HUES64 (cell line): Measurements from ENCODE around the gene RAB40C.

Source experiments
- H3K27ac ChIP-seq: 2 replicates; pipeline ENCODE4 v1.7.0; 2013; ENCODE audit warnings: low read depth, low read length, inconsistent platforms
- H3K27me3 ChIP-seq: 2 replicates; pipeline ENCODE4 v1.6.1; 2013; ENCODE audit warnings: mild to moderate bottlenecking, low read length; ENCODE audit not compliant: insufficient read depth
- H3K36me3 ChIP-seq: 2 replicates; pipeline ENCODE4 v1.6.1; 2013; ENCODE audit warnings: mild to moderate bottlenecking, low read length; ENCODE audit not compliant: insufficient read depth
- H3K4me1 ChIP-seq: 2 replicates; pipeline ENCODE4 v1.6.1; 2013; ENCODE audit warnings: mild to moderate bottlenecking, low read length, moderate library complexity; ENCODE audit not compliant: insufficient read depth
- H3K4me3 ChIP-seq: 2 replicates; pipeline ENCODE4 v1.5.1; 2013; ENCODE audit warnings: mild to moderate bottlenecking, low read length, moderate library complexity
- H3K9ac ChIP-seq: 2 replicates; pipeline ENCODE4 v1.6.1; 2013; ENCODE audit warnings: mild to moderate bottlenecking, low read depth, low read length
- H3K9me3 ChIP-seq: 2 replicates; pipeline ENCODE4 v1.6.1; 2013; ENCODE audit warnings: low read depth, low read length; ENCODE audit not compliant: insufficient read depth
- WGBS: fragments of 150-250, 120-280 bp; methylation state at CpG from one replicate; pipeline ENCODE4 v1.1.7; 2013; ENCODE audit warnings: missing lambda C conversion rate; 5-methylcytosine and 5-hydroxymethylcytosine counted together

The RAB40C gene

DNA sequence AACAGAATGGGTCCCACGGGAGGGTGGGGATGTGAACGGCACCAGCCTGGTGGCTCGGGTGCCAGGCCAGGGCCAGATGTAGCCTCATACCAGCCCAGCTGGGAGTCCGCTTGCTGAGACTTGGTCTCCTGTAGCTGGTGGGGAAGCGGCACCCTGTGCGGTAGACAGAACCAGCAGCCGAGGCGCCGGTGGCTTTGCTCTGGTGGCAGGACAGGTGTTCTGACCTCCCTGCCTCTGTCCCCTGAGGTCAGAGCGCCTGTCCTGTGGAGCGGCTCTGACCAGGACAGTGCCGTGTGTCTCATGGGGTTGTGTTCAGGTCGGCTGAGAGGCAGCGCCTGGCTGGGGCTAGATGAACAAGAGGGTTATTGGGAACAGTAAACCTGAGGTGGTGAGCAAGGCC lies 20.1 kb downstream of the RAB40C start:
- Histone ChIP-seq H3K9ac (no peak overlapping the region), H3K27me3 (no peaks in the 10 kb centered on the region), H3K4me3 (no peak overlapping the region), H3K9me3 (0 out of 2 replicates have a peak, but pooled peaks cover 2% of the 10 kb centered on the region), H3K27ac (no peak overlapping the region), H3K36me3 (no peaks in the 10 kb centered on the region), H3K4me1 (no peaks in the 10 kb centered on the region; the same call in 1 of the 2 replicates)
- WGBS = 93% methylated on average over 14 of the region's 14 CpGs

DNA sequence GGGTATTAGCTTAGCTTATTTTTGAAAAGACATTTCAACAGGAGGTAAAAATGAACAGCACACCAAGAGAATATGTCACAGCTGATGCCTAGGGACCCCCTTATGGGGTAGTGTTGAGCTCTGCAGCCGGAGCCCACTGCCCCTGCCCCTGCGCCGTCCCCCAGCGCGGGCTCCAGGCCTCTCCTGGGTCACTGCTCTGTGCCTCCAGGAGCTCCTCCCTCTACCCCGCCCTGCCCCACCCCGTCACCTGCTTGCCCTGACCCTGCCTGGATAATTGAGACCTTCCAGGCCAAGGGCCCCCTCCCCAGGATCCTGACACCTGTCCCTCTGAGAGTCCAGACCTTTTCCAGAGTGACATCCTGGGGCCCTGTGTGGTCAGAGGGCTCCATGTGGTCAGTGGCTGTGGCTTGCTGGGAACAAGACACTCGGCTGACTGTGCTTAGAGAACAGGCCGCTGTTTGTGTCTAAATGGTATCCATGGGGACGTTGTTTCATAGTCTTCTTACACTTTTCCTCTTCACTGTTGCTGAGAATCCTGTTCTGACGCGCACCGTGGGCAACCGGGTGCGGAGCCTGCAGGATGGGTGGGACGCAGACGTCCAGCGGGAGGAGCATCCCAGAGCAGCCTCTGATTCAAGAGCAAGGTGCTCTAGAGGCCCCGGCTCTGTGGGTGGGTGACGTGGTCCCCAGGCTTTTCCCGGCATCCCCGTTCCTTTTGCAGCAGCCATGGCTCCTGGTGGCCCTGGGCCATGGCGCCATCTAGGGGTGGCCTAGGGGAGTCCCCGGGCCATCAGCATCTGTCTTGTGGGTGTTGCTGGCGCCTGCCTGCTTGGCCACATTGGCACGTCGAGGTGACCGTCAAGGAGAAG lies 20.9 kb downstream of the RAB40C start:
- Histone ChIP-seq H3K4me3 (no peak overlapping the region), H3K27me3 (no peaks in the 10 kb centered on the region), H3K27ac (no peak overlapping the region), H3K36me3 (no peaks in the 10 kb centered on the region), H3K9ac (no peak overlapping the region), H3K4me1 (no peaks in the 10 kb centered on the region; the same call in 1 of the 2 replicates), H3K9me3 (no peaks in the 10 kb centered on the region)
- WGBS = 83% methylated on average over 28 of the region's 28 CpGs

DNA sequence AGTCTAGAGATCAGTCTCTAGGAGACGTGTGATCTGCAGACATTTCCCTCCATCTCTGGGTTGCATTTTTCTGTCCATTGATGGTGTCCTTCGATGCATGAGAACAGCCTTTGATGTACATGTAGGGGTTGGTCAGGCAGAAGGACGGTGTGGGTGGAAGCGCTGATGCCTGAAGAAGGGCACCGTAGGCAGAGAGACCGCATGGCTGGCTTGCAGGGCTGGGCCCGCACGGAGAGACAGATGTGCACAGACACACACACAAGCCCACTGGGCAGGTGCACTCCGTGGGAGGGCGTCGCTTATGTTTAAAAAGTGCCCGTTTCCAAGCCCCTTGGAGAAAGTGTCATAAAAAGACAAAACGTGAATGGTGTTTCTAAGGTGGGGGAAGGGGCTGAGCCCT lies 25.3 kb downstream of the RAB40C start:
- 95% methylated on average over 13 of the region's 13 CpGs for WGBS
- Histone ChIP-seq H3K27ac (no peak overlapping the region), H3K27me3 (no peaks in the 10 kb centered on the region), H3K4me3 (no peak overlapping the region), H3K9ac (no peak overlapping the region), H3K4me1 (no peaks in the 10 kb centered on the region), H3K36me3 (no peaks in the 10 kb centered on the region), H3K9me3 (no peaks in the 10 kb centered on the region)

DNA sequence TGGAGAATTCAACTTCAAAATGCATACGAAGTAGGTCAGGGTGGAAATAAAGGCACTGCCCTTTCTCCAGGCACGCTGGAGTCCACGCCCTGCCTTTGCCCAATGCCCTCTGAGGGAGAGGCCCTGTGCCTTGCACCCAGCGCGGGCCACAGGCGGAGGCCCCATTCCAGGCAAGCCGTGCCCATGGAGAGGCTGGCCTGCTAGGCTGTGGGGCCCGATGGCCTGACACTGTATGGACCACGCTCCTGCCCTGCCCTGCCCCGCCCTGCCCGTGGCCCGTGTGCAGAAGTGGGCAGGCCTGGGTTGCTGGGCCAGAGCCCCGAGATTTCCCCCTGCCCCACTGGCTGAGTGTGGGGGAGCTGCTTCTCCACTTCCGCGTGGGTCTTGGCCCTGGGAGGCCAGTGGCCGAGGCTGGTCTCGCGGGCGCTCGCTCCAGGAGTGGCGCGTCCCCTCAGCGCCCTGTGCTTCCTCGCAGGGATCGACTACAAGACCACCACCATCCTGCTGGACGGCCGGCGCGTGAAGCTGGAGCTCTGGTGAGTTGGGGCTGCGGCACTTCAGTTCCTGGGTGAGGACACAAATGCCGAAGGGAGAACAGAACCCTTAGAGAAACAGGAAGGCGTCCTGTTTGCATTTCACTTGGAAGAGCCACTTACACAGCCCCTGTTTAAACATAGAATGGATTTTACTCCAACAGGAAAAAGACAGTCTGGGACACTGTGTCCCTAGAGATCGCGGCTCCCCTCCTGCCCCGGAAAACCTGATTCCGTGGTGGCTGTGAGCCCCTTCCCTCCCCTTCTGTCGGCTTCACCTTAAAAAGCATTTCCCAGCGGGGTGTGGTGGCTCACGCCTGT lies 27.1 kb downstream of the RAB40C start:
- Histone ChIP-seq H3K27ac (no peak overlapping the region), H3K4me1 (no peaks in the 10 kb centered on the region), H3K27me3 (no peaks in the 10 kb centered on the region), H3K9ac (no peak overlapping the region), H3K9me3 (no peaks in the 10 kb centered on the region), H3K4me3 (no peak overlapping the region), H3K36me3 (no peaks in the 10 kb centered on the region)
- 96% methylated on average over 39 of the region's 39 CpGs for WGBS

DNA sequence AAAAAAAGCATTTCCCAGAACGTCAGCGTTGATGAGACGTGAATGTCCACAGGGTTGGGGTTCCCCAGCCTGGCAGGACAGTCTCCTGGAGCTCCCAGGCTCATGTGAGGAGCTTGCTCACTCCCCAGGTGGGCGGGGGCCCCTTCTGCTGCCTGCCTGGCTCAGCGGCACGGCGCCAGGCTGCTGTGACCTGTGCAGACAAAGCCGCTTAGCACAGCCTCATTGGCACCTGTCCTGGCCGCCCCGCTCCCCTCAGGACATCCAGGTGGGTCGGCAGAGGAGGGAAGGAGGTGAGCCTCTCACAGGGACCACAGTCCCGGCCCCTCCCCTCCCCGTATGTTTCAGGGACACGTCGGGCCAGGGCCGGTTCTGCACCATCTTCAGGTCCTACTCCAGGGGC lies 28.0 kb downstream of the RAB40C start:
- H3K4me3 ChIP-seq = no peak overlapping the region
- 94% methylated on average over 16 of the region's 16 CpGs for WGBS
- no peaks in the 10 kb centered on the region for H3K36me3 ChIP-seq
- no peaks in the 10 kb centered on the region for H3K4me1 ChIP-seq
- no peak overlapping the region for H3K9ac ChIP-seq
- H3K9me3 ChIP-seq = no peaks in the 10 kb centered on the region
- no peaks in the 10 kb centered on the region for H3K27me3 ChIP-seq
- no peak overlapping the region for H3K27ac ChIP-seq

DNA sequence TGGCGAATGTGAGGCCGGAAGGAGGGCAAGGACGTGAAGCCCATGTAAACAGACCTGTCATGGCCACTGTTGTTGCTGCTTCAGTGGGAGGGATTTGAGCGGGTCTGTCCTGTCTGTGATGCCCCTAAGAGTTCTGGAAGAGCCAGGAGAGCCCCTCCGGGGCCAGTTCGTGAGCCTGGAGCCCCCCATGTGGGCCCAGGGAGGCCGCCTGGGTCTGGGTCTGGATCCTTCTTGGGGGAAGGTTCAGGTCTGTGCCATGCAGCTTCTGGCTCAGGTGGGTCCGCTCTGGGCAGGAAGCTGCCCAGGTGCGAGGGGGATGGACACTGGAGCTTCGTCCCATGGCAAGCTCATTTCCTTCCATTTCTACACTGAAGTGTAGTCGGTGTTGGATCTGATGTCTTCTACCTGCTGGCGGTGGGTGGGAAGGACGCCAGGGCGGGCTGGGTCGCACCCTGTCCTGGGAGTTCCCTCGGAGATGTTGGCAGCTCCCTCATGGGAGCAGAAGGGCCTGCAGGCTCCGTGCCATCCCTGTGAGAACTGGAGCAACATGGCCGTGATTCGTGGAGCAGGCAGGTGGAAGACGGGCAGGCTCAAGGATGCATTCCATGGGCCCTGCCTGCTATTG lies 29.7 kb downstream of the RAB40C start:
- Histone ChIP-seq H3K9ac (no peak overlapping the region), H3K4me3 (no peak overlapping the region), H3K9me3 (no peaks in the 10 kb centered on the region), H3K27ac (no peak overlapping the region), H3K36me3 (no peaks in the 10 kb centered on the region), H3K27me3 (no peaks in the 10 kb centered on the region), H3K4me1 (no peaks in the 10 kb centered on the region)
- WGBS = 94% methylated on average over 20 of the region's 20 CpGs

DNA sequence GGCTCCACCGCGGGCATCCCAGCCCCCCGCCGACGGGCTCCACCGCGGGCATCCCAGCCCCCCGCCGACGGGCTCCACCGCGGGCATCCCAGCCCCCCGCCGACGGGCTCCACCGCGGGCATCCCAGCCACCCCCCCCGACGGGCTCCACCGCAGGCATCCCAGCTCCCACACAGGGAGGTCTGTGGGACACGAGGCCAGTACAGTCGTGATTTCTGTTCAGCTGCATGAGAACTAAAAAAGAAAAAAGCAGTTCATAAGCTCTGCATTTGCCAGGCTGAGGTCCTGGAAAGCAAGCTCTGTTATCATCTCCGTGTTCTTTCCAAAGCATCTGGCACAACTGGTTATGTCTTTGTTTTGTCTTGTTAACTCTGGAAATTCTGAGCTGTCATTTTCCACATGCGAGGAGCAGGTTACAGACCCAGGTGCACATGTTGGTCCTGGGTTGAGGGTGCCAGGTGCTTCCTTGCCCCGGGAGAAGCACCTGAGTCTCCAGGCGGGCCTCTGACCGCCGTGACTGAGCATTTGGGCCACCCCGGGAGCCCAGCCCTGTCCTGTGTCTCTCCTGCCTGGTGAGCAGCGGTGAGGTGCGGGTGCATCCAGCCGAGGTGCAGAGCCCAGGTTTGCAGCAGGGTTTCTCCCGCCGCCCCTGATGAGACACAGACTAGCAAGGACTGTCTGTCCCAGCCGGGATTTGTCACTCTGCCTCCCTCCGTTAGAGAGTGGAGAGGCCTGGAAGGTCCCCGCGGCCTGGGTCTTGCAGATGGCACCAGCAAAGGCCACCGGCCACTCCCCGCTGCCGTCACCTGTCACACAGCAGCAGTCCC lies 31.0 kb downstream of the RAB40C start:
- Histone ChIP-seq H3K4me3 (no peak overlapping the region), H3K9ac (no peak overlapping the region), H3K9me3 (no peaks in the 10 kb centered on the region), H3K4me1 (no peaks in the 10 kb centered on the region), H3K27me3 (no peaks in the 10 kb centered on the region), H3K36me3 (no peaks in the 10 kb centered on the region), H3K27ac (no peak overlapping the region)
- WGBS = 94% methylated on average over 41 of the region's 41 CpGs

DNA sequence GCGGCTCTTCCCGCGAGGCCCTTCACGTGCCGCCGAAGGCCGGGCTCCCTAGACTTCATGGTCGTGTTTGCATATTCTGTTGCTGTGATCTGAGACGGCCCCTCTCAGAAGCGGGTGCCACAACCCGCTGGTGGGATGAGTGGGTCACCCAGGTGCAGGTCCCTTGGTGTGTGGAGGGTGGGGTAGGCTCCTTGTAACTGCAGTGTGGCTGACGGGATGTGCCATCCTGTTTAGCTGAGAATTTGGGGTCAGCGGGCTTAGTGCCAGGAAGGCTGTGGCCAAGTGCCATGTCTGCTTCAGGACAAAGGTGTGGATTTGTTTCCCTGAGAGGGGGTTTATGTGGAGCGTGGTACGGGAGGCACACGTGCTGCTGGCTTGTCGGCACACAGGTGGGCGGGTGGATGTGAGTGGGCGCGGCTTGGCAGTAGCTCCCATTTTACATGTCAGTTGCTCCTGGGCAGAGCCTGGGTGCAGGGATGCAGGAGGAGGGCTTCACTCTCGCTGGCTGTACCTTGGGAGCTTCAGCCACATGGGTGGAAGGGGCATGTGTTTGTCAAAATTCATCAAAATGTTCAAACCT lies 31.8 kb downstream of the RAB40C start:
- H3K4me3 ChIP-seq = no peak overlapping the region
- H3K27ac ChIP-seq = no peak overlapping the region
- no peaks in the 10 kb centered on the region for H3K27me3 ChIP-seq
- 0 out of 2 replicates have a peak, but pooled peaks cover 4% of the 10 kb centered on the region for H3K36me3 ChIP-seq
- H3K9me3 ChIP-seq = no peaks in the 10 kb centered on the region
- H3K9ac ChIP-seq = no peak overlapping the region
- 89% methylated on average over 21 of the region's 21 CpGs for WGBS
- no peaks in the 10 kb centered on the region for H3K4me1 ChIP-seq

DNA sequence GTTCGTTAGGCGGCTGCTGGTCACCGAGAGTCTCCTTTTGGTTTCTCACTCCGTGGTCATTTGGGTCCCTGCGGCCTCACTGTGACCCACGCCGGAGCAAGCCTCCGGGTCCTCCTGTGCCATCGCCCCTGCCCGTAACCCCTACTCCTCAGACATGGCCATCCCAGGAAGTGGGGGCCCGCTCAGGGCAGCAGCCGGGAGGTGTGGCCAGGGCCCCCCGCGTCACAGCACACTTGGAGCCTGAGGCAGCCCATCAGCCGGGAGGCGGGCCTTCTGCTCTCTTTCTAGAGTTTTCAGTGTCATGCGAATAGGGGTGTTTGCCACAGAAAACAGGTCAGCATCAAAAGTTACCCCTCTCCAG lies 33.0 kb downstream of the RAB40C start:
- Histone ChIP-seq H3K9ac (0 out of 2 replicates have a peak overlapping the region, but pooled peaks have one; percentile 22), H3K36me3 (peaks cover 8% of the 10 kb centered on the region; the same call in 1 of the 2 replicates), H3K27ac (0 out of 2 replicates have a peak overlapping the region, but pooled peaks have one; percentile 25), H3K9me3 (no peaks in the 10 kb centered on the region), H3K4me1 (no peaks in the 10 kb centered on the region), H3K27me3 (no peaks in the 10 kb centered on the region), H3K4me3 (no peak overlapping the region)
- 82% methylated on average over 17 of the region's 17 CpGs for WGBS

DNA sequence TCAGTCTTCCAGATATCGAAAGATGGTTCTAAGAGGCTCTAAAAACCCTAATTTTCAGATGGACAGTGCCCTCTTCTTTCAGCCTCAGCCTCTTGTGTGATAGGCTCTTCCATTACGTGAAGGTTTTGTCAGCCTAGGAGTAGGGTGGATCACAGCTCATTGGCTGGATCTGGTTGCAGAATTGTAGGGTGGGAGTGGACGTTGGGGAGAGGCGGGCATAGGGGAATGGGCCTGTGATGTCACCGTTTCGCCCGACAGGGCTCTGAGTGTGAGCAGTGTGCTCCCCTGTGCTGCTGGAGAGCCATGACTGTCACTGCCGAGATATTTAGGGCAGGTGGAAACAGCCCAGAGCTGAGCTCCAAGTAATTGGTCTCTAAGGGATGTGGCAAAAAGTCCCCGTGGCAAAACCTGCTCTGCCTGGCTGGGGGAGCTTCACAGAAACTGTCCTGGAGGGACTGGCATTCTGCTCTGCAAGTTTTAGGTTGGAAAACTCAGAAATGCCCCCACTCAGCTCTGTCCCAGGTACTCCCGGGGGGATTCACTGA lies 34.7 kb downstream of the RAB40C start:
- H3K4me1 ChIP-seq = peaks cover 7% of the 10 kb centered on the region
- no peaks in the 10 kb centered on the region for H3K27me3 ChIP-seq
- H3K9ac ChIP-seq = no peak overlapping the region
- H3K27ac ChIP-seq = no peak overlapping the region
- H3K4me3 ChIP-seq = no peak overlapping the region
- no peaks in the 10 kb centered on the region for H3K9me3 ChIP-seq
- H3K36me3 ChIP-seq = peaks cover 8% of the 10 kb centered on the region; the same call in 1 of the 2 replicates
- 89% methylated on average over 10 of the region's 10 CpGs for WGBS
